Pancreas (tissue), 10 donors: Measurements from ENCODE around the gene POU4F1. TPM values are rescaled to one million over a fixed set of nuclear protein-coding genes. Genes with fewer than 3 reads are reported as not detected.
"Not testable (repeated sequence)": the region's sequence is repeated elsewhere in the genome, so short reads cannot be mapped to it uniquely, and the experiment has no call there.

ENCODE experiments used
- ATAC-seq, 4 donors: fragments of 200-7000 bp; cut with Tn5 transposase; one replicate each; pipeline versions ENCODE4 v1.8.0 to v1.9.1; 2020; ENCODE audit warnings: mild to moderate bottlenecking in 4 of 4, moderate library complexity in 4 of 4
- DNase-seq, 6 donors: peaks; one replicate each; pipeline ENCODE4 v3.0.0-alpha.2; 2020
- FAIRE-seq: peaks from 2 replicates; lab custom pipeline; 2012; peaks lifted over from hg19 to GRCh38; lab: Jason Lieb, UNC
- H3K27ac ChIP-seq, 4 donors: fragments of 200-600 bp; sonication (generic); 1 replicate in 3 of 4; 2 replicates in 1 of 4; pipeline versions ENCODE4 v1.5.0 to v1.8.0; 2020
- H3K27me3 ChIP-seq, 4 donors: fragments of 200-600 bp; one replicate each; pipeline ENCODE4 v1.8.0; 2021
- H3K36me3 ChIP-seq, 3 donors: fragments of 200-600 bp; sonication (generic) in 1 of 3; one replicate each; pipeline versions ENCODE4 v1.5.0 to v1.8.0; 2020 to 2021
- H3K4me1 ChIP-seq, 3 donors: fragments of 200-600 bp; one replicate each; pipeline ENCODE4 v1.8.0; 2021
- H3K4me3 ChIP-seq, 4 donors: fragments of 200-600 bp; sonication (generic) in 2 of 4; one replicate each; pipeline versions ENCODE4 v1.5.0 to v1.8.0; 2020 to 2021
- H3K9me3 ChIP-seq, 4 donors: fragments of 200-600 bp; one replicate each; pipeline ENCODE4 v1.8.0; 2021
- WGBS, 2 donors: extraction: QIAGEN DNeasy Blood & Tissue Kit; methylation state at CpG; one replicate each; pipeline ENCODE4 v1.1.7; 2013; 5-methylcytosine and 5-hydroxymethylcytosine counted together
- intact Hi-C, 3 donors: fragments of 100-400 bp; cut with DNase I; formaldehyde crosslinking; loops; one replicate each; pipeline versions ENCODE4 v1.11.1 to v1.14.2; 2022
- polyA plus RNA-seq, 2 donors: library from polyadenylated mRNA; stranded (reverse); fragments of 200-250 nt; gene quantifications; one replicate each; pipeline ENCODE4 v1.2.3, GENCODE V29; 2013
- total RNA-seq, 6 donors: library from RNA; stranded (reverse); fragmentation: NEBNext Ultra II Directional in 4 of 6; extraction: Animal tissue kit (Norgen Biotek cat#: 25700) in 4 of 6; gene quantifications; one replicate each; pipeline versions ENCODE4 v1.2.1 to v1.2.4, GENCODE V29; 2021 to 2023
- TF ChIP-seq, protein P1 (sequence below), 4 donors: fragments of 200-600 bp; sonication (generic) in 3 of 4; IDR thresholded peaks; one replicate each; pipeline versions ENCODE4 v1.5.0 to v1.8.0; 2021; ENCODE audit warnings: antibody characterized with exemption in 4 of 4
- donor health status: healthy with polysubstance abuse.
- donor health status: DM: no; HTN: no; CAD: no; lungs with moderate emphysema.
- donor health status: DM: no; HTN: no; CAD: no.
- donor health status: control.
- donor health status: control.
- donor health status: Bipolar disorder and iron deficiency.
- donor health status: DM: yes; HTN: yes; CAD: no.
- donor health status: DM: no; HTN: no; CAD: no.
- donor health status: DM: no; HTN: no; CAD: no.
- donor health status: DM: yes; HTN: yes; CAD: no.

Gene POU4F1, protein sequence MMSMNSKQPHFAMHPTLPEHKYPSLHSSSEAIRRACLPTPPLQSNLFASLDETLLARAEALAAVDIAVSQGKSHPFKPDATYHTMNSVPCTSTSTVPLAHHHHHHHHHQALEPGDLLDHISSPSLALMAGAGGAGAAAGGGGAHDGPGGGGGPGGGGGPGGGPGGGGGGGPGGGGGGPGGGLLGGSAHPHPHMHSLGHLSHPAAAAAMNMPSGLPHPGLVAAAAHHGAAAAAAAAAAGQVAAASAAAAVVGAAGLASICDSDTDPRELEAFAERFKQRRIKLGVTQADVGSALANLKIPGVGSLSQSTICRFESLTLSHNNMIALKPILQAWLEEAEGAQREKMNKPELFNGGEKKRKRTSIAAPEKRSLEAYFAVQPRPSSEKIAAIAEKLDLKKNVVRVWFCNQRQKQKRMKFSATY
- total RNA-seq = under 1 TPM in 1 of 6 donors, not detected in 5; 0.06 TPM
- polyA plus RNA-seq = under 1 TPM; 0.02 to 0.04 TPM

DNA sequence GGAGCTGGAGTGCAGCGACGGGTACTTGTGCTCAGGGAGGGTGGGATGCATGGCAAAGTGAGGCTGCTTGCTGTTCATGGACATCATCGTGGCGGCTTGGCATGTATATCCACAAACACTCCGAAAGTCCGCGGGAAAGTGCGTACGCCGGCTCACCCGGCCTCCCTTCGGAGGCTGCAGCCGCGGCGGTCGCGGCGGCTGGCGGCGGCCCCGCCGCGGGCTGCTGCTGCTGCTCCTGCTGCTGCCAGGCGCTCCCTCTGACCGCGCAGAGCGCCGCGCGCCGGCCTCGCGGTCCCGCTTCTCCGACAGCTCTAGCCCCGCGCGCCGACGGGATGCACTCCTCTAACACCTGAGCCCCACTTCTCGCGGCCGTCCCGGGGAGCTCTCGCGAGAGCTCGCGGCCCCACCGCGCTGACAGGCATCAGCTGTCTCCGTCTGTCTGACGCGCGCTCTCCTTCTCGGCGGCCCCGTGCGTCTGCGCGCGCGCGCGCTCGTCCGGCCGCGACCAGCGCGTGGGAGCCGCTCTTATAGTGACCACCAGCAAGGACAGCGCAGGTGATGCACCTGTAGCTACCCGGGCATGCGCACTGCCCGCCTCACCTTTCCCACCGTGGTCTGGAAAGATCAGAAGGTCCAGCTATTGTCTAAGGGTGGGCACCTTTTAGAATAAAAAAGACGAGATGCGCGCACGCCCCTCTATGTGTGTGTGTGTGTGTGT lies at the start of gene POU4F1:
POU4F1 (minus strand) TSS at position 313 of the 718 bp plus-strand sequence; CDS start at position 87, 226 bp downstream.
- ATAC-seq = peak in 3 of 4 donors; percentile 28 to 59 (median 51)
- 1 to 2% methylated on average over 59 to 80 of the region's 80 CpGs for WGBS, 2 donors
- intact Hi-C loops = no loop called here
- TF ChIP-seq, protein P1, sequence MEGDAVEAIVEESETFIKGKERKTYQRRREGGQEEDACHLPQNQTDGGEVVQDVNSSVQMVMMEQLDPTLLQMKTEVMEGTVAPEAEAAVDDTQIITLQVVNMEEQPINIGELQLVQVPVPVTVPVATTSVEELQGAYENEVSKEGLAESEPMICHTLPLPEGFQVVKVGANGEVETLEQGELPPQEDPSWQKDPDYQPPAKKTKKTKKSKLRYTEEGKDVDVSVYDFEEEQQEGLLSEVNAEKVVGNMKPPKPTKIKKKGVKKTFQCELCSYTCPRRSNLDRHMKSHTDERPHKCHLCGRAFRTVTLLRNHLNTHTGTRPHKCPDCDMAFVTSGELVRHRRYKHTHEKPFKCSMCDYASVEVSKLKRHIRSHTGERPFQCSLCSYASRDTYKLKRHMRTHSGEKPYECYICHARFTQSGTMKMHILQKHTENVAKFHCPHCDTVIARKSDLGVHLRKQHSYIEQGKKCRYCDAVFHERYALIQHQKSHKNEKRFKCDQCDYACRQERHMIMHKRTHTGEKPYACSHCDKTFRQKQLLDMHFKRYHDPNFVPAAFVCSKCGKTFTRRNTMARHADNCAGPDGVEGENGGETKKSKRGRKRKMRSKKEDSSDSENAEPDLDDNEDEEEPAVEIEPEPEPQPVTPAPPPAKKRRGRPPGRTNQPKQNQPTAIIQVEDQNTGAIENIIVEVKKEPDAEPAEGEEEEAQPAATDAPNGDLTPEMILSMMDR (IDR thresholded peaks at IDR 0.05) = no peak
- no peaks in the 10 kb centered on the region for H3K9me3 ChIP-seq
- peak in 3 of 6 donors; percentile 21 to 74 (median 73) for DNase-seq
- peak within 1 kb of the TSS in 2 of 4 donors; percentile 29 to 33 for H3K4me3 ChIP-seq
- no peak within 1 kb of the TSS for H3K27ac ChIP-seq
- peaks cover 0 to 65% (median 27%) of the 10 kb centered on the region in 4 donors for H3K27me3 ChIP-seq
- no peaks in the 10 kb centered on the region for H3K36me3 ChIP-seq
- FAIRE-seq = no peak
- peaks cover 0 to 8% (median 5%) of the 10 kb centered on the region in 3 donors for H3K4me1 ChIP-seq

DNA sequence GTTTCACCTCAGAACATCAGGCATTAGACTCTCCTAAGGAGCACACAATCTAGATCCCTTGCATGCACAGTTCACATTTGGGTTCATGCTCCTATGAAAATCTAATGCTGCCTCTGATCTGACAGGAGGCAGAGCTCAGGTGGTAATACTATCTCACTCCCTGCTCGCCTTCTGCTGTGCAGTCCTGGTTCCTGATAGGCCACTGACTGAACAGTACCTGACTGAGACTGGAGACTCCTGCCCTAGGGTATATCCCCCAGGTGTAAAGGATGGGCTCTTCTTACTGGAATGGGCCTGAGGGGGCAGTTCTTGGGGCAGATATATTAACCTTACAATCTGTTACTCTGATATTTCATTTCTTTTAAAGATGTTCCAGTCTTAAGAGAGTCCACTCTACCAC lies 49.3 kb upstream of the POU4F1 start:
- Histone ChIP-seq H3K27ac (no peak overlapping the region), H3K27me3 (no peaks in the 10 kb centered on the region), H3K4me1 (peaks cover 2 to 12% (median 12%) of the 10 kb centered on the region in 3 donors), H3K4me3 (no peak overlapping the region), H3K36me3 (no peaks in the 10 kb centered on the region), H3K9me3 (no peaks in the 10 kb centered on the region)
- TF ChIP-seq, protein P1 (IDR thresholded peaks at IDR 0.05) = no peak
- DNase-seq (no peak), FAIRE-seq (no peak), ATAC-seq (no peak)
- WGBS, 2 donors = 96 to 97% methylated on average over 1 of the region's 1 CpG
- intact Hi-C loops = no loop called here

DNA sequence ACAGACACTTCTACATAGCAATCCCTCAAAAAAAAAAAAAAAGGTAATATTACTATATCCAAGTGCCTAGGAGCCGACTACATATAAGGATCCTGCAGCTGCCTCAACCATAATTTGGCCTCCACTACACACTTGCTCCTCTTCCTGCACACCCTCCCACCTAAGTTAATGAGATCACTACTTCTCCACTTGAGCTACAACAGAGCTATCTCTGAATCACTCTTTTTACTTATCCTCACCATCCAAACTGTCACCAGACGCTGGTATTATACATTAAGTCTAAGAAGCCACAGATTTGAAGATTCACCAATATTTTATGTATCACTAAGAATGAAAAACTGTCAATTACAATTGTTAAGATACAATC lies 47.3 kb upstream of the POU4F1 start:
- Histone ChIP-seq H3K27ac (no peak overlapping the region), H3K36me3 (no peaks in the 10 kb centered on the region), H3K4me1 (peaks cover 0 to 21% (median 9%) of the 10 kb centered on the region in 3 donors), H3K4me3 (no peak overlapping the region), H3K27me3 (no peaks in the 10 kb centered on the region), H3K9me3 (no peaks in the 10 kb centered on the region)
- ATAC-seq (no peak), DNase-seq (no peak), FAIRE-seq (no peak)
- intact Hi-C loops = no loop called here
- TF ChIP-seq, protein P1 (IDR thresholded peaks at IDR 0.05) = no peak
- WGBS, 2 donors = 88 to 94% methylated on average over 2 of the region's 2 CpGs

DNA sequence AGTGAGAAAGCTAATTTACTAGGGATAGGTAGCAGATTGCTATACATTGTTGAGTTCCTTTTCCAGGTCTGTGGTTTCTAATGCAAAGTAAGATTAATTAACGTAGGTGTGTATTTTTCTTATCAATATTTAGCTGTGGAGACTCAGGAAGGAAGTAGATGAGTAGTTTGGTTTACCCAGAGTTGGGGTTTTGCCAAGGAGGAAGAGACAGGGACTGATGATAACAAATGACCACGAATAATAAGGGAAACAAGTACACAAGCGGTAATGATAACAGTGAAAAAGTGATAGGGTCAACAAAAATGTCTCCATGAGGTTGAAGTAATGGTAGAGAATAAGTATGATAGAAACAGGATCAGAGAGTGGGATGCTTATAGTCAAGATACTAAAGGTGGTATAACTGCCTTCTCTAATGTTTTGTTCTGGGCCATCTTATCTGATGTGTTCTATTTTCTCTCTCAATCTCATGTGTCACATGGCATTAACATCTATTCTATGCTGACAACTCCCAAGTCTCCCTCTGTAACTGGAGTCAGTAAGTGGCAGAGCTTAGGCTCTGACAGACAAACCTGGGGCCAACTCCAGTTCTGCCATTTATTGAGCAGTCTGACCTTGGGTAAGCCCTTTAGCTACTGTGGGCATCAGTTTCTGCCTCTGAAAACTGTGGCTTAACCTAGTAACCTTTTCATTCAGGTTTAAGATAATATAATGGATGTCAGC lies 46.8 kb upstream of the POU4F1 start:
- Histone ChIP-seq H3K27me3 (no peaks in the 10 kb centered on the region), H3K36me3 (no peaks in the 10 kb centered on the region), H3K9me3 (no peaks in the 10 kb centered on the region), H3K27ac (no peak overlapping the region), H3K4me1 (peaks cover 0 to 21% (median 9%) of the 10 kb centered on the region in 3 donors), H3K4me3 (no peak overlapping the region)
- intact Hi-C loops = no loop called here
- FAIRE-seq = no peak
- no peak for ATAC-seq
- 24 to 27% methylated on average over 3 of the region's 3 CpGs for WGBS, 2 donors
- DNase-seq = no peak
- TF ChIP-seq, protein P1 (IDR thresholded peaks at IDR 0.05) = no peak

DNA sequence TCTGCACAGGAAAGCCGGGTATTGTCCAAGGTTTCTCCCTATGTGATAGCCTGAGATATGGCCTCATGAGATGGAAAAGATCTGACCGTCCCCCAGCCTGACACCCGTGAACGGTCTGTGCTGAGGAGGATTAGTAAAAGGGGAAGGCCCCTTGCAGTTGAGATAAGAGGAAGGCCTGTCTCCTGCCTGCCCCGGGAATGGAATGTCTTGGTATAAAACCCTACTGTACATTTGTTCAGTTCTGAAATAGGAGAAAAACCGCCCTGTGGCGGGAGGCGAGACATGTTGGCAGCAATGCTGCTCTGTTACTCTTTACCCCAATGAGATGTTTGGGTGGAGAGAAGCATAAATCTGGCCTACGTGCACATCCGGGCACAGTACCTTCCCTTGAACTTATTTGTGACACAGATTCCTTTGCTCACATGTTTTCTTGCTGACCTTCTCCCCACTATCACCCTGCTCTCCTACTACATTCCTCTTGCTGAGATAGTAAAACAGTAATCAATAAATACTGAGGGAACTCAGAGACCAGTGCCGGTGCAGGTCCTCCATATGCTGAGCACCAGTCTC lies 43.8 kb upstream of the POU4F1 start:
- H3K9me3 ChIP-seq, intact Hi-C loops, H3K27ac ChIP-seq, H3K36me3 ChIP-seq, H3K27me3 ChIP-seq, H3K4me3 ChIP-seq, ATAC-seq, DNase-seq, FAIRE-seq: not testable (repeated sequence)
- 32 to 42% methylated on average over 11 of the region's 11 CpGs for WGBS, 2 donors
- peaks cover 0 to 21% (median 9%) of the 10 kb centered on the region in 3 donors for H3K4me1 ChIP-seq
